Lung (tissue), 12 donors: ENCODE results near the gene SMIM44. TPM values are rescaled to one million over a fixed set of nuclear protein-coding genes. Genes with fewer than 3 reads are reported as not detected.

ENCODE experiments used
- ATAC-seq: fragments of 200-7000 bp; cut with Tn5 transposase; one replicate; pipeline ENCODE4 v1.9.1; 2020; ENCODE audit warnings: moderate number of reproducible peaks; ENCODE audit not compliant: insufficient read depth, low FRiP score
- DNase-seq, 3 donors: peaks; one replicate each; pipeline ENCODE4 v3.0.0-alpha.2; 2013 to 2017
- H3K27ac ChIP-seq, 2 donors: one replicate each; pipeline ENCODE4 v1.5.1; 2013; ENCODE audit warnings: mild to moderate bottlenecking in 2 of 2, moderate library complexity in 2 of 2, control low read depth in 1 of 2, inconsistent platforms in 1 of 2, low read depth in 1 of 2, low read length in 1 of 2
- H3K27me3 ChIP-seq, 3 donors: one replicate each; pipeline ENCODE4 v1.5.1; 2013; ENCODE audit warnings: low read length in 2 of 3; ENCODE audit not compliant: control insufficient read depth in 3 of 3, insufficient read depth in 3 of 3
- H3K36me3 ChIP-seq, 4 donors: one replicate each; pipeline ENCODE4 v1.5.1; 2013; ENCODE audit warnings: low read length in 4 of 4, mild to moderate bottlenecking in 1 of 4, moderate library complexity in 1 of 4; ENCODE audit not compliant: control insufficient read depth in 4 of 4, insufficient read depth in 4 of 4
- H3K4me1 ChIP-seq, 5 donors: one replicate each; pipeline ENCODE4 v1.5.1; 2013; ENCODE audit warnings: low read length in 5 of 5, mild to moderate bottlenecking in 2 of 5, moderate library complexity in 1 of 5; ENCODE audit not compliant: control insufficient read depth in 5 of 5, insufficient read depth in 5 of 5
- H3K4me3 ChIP-seq: one replicate; pipeline ENCODE4 v1.5.1; 2013; ENCODE audit warnings: mild to moderate bottlenecking, control low read depth, moderate library complexity
- H3K9ac ChIP-seq, 2 donors: one replicate each; pipeline ENCODE4 v1.5.1; 2013; ENCODE audit warnings: low read length in 2 of 2, control low read depth in 1 of 2; ENCODE audit not compliant: insufficient read depth in 1 of 2
- H3K9me3 ChIP-seq, 4 donors: one replicate each; pipeline ENCODE4 v1.5.1; 2013; ENCODE audit warnings: low read length in 3 of 4, mild to moderate bottlenecking in 1 of 4, moderate library complexity in 1 of 4; ENCODE audit not compliant: control insufficient read depth in 4 of 4, insufficient read depth in 3 of 4
- WGBS, 2 donors: extraction: QIAGEN DNeasy Blood & Tissue Kit; methylation state at CpG; one replicate each; pipeline ENCODE4 v1.1.7; 2013; 5-methylcytosine and 5-hydroxymethylcytosine counted together
- polyA plus RNA-seq, 2 donors: library from polyadenylated mRNA; stranded (reverse); fragments of 200-250 nt; gene quantifications; one replicate each; pipeline ENCODE4 v1.2.1, GENCODE V29; 2013
- total RNA-seq, 2 donors: library from RNA; depleted of rRNA in 1 of 2; stranded (reverse); fragments of >200 nt in 1 of 2; gene quantifications; one replicate each; pipeline ENCODE4 v1.2.1, GENCODE V29; 2014 to 2021
- TF ChIP-seq, protein P1 (sequence below): IDR thresholded peaks from 2 replicates; pipeline ENCODE4 v1.5.1; 2012; ENCODE audit warnings: mild to moderate bottlenecking; ENCODE audit errors: control extremely low read depth, extremely low read depth
- donor health status: control.
- donor health status: control.
- donor health status: Bipolar disorder and iron deficiency.
- donor health status: healthy.
- donor health status: DM: yes; HTN: yes; CAD: no.

The SMIM44 gene
- total and polyA plus RNA-seq, 4 donors, result not detected

DNA sequence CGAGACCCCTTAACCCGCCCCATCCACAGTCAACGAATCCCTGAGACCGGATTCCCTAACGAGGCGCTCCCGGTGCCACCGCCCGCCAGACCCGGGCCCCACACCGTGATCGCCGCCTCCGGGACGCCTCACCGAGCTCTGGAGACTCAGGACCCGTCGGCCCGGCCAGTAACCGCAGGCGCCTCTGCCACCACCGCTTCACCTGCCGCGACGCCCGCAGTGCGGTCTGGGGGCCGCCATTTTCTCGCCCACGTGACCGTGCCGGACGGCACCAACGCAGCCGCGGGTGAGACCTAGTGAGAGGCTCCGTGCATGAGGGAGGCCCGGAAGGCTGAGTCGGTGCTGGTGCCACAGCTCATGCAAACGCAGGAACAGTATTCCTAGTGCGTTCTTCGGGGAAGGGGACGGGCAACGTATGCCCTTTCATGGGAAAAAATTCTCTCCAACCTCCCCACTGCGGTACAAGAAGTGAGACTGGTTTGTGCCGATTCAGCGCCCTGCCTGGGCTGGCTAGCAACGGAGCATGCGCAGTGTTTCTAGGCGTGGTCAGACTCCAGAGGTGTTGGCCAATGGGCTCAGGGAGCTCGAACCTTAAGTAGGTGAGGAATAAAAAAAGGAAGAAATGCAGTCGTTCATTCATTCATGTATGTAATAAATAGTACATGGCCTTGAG, 17.3 kb upstream of the SMIM44 start, which contains the start of gene DOHH:
DOHH (minus strand) TSS at position 246 of the 673 bp plus-strand sequence. CDS start 3,860 bp downstream, outside the sequence.
- Histone ChIP-seq H3K36me3 (peaks cover 0 to 12% (median 8%) of the 10 kb centered on the region in 4 donors), H3K27me3 (no peaks in the 10 kb centered on the region)

DNA sequence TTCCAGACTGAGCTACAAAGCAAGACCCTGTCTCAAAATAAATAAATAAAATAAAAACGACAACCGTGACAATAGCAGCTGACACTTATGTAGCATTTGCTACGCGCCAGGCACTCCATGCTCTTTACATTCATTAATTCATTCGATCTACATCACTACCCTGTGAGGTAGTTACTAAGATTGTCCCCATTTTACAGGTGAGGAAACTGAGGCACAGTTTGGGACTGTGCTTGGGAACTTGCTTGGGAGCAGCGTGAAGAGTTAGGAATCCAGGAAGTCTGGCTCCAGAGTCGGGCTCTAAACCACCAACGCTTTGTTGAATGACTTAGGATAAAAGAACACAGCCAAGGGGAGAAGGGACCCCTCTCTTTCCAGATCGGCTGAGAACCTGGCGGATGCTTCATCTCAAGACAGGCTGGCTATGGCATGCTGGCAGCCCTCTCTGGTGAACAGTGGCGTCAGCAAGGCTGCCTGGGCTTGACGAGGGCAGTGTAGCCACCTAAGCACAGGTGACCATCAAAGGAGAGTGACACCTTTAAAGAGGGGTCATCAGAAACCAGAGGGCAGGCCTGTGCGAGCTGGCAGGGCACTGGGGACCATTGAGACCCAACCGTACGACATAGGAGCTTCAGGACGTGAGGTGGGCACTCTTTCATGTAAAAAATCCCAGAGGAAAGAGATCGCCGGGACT, 16.6 kb upstream of the SMIM44 start:
- H3K4me1 ChIP-seq, result peaks cover 0 to 10% (median 4%) of the 10 kb centered on the region in 5 donors
- ATAC-seq, result no peak
- no peaks in the 10 kb centered on the region for H3K27me3 ChIP-seq
- peaks cover 0 to 3% (median 0%) of the 10 kb centered on the region in 4 donors for H3K9me3 ChIP-seq
- DNase-seq, result no peak
- WGBS, 2 donors, result 22 to 25% methylated on average over 18 of the region's 18 CpGs
- peak overlapping the region; percentile 79 to 92 for H3K9ac ChIP-seq
- H3K27ac ChIP-seq, result peak overlapping the region; percentile 71 to 92
- TF ChIP-seq, protein P1, sequence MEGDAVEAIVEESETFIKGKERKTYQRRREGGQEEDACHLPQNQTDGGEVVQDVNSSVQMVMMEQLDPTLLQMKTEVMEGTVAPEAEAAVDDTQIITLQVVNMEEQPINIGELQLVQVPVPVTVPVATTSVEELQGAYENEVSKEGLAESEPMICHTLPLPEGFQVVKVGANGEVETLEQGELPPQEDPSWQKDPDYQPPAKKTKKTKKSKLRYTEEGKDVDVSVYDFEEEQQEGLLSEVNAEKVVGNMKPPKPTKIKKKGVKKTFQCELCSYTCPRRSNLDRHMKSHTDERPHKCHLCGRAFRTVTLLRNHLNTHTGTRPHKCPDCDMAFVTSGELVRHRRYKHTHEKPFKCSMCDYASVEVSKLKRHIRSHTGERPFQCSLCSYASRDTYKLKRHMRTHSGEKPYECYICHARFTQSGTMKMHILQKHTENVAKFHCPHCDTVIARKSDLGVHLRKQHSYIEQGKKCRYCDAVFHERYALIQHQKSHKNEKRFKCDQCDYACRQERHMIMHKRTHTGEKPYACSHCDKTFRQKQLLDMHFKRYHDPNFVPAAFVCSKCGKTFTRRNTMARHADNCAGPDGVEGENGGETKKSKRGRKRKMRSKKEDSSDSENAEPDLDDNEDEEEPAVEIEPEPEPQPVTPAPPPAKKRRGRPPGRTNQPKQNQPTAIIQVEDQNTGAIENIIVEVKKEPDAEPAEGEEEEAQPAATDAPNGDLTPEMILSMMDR, result no peak
- peak overlapping the region; percentile 74 for H3K4me3 ChIP-seq
- peaks cover 4 to 15% (median 9%) of the 10 kb centered on the region in 4 donors for H3K36me3 ChIP-seq

More for the DNA sequence above, 17.3 kb upstream of the SMIM44 start, which contains the start of gene DOHH:
- Histone ChIP-seq H3K27ac (peak within 1 kb of the TSS; percentile 71 to 92), H3K4me1 (peaks cover 0 to 13% (median 4%) of the 10 kb centered on the region in 5 donors), H3K9ac (peak within 1 kb of the TSS; percentile 92 to 99), H3K9me3 (peaks cover 0 to 3% (median 0%) of the 10 kb centered on the region in 4 donors), H3K4me3 (peak within 1 kb of the TSS; percentile 74)
- DNase-seq (peak; percentile 98 to 99 (median 98)), ATAC-seq (peak; percentile 88)
- 0 to 1% methylated on average over 47 to 52 of the region's 52 CpGs for WGBS, 2 donors
- TF ChIP-seq, protein P1, result no peak

DNA sequence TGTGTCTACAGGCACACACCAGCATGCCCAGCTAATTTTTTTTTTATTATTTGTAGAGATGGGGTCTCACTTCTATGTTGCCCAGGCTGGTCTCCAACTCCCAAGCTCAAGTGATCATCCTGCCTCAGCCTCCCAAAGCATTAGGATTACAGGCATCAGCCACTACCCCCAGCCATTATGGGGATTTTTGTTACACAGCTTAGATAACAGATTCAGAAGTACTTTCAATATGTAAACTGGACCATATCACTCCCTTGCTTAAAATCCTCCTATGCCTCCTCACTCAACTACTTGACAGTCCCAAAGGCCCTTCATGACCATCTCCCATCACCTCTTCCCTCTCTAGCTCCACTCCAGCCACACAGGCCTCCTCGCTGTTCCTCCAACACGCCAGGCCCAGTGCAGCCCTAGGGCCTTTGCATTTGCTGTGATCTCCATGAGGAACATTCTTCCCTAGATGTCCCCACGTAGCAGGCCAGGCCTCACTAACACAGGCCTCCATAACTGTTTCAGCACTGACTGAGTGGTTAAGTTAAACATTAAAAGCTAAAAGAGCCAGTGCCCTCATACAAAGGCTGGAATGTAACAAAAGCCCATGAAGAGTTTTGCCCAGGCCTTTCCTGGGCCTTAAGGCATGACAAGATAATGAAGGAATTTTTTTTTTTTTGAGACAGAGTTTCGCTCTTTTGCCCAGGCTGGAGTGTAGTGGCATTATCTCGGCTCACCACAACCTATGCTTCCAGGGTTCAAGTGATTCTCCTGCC, 14.7 kb upstream of the SMIM44 start:
- no peak overlapping the region for H3K27ac ChIP-seq
- WGBS, 2 donors, result 94 to 96% methylated on average over 5 of the region's 5 CpGs
- TF ChIP-seq, protein P1, result no peak

More for the DNA sequence above, 14.7 kb upstream of the SMIM44 start:
- Histone ChIP-seq H3K36me3 (peaks cover 6 to 26% (median 12%) of the 10 kb centered on the region in 4 donors), H3K4me3 (no peak overlapping the region), H3K27me3 (no peaks in the 10 kb centered on the region), H3K9ac (no peak overlapping the region), H3K4me1 (peaks cover 0 to 10% (median 4%) of the 10 kb centered on the region in 5 donors), H3K9me3 (peaks cover 0 to 3% (median 0%) of the 10 kb centered on the region in 4 donors)
- ATAC-seq (no peak), DNase-seq (no peak)
